Measurements from ENCODE around the gene MED16. TPM values are rescaled to one million over a fixed set of nuclear protein-coding genes. Genes with fewer than 3 reads are reported as not detected.
A peak's percentile ranks its signal among the peaks of the same experiment; 100 is the strongest.
"Not testable (repeated sequence)": the region's sequence is repeated elsewhere in the genome, so short reads cannot be mapped to it uniquely, and the experiment has no call there.

The MED16 gene
- total RNA-seq, 1 experiment from 2014 or later, result 16.6 TPM

GRCh38 chr19:829129-829758 lies 63.7 kb downstream of the MED16 start:
- DNase-seq (ENCODE audit: low spot score), result no peak

GRCh38 chr19:827710-828321 lies 65.2 kb downstream of the MED16 start, which contains the start of gene AZU1:
Gene AZU1 (plus strand): TSS chr19:827837. CDS start chr19:827847, 10 bp downstream.
- no peak for DNase-seq (ENCODE audit: low spot score)

- DNase-seq (ENCODE audit: low spot score), result no peak
Measured at GRCh38 chr19:827314-827709, 65.7 kb downstream of the MED16 start.

- no peak for DNase-seq (ENCODE audit: low spot score)
Measured at GRCh38 chr19:825897-826644, 66.9 kb downstream of the MED16 start.

- DNase-seq (ENCODE audit: low spot score), result no peak
Measured at GRCh38 chr19:824885-825284, 68.1 kb downstream of the MED16 start.

GRCh38 chr19:823565-824121 lies 69.3 kb downstream of the MED16 start:
- peak; percentile 43 for DNase-seq (ENCODE audit: low spot score)

- no peak for DNase-seq (ENCODE audit: low spot score)
Measured at GRCh38 chr19:821825-822503, 71.0 kb downstream of the MED16 start, which contains the start of gene PLPPR3. Gene PLPPR3 (minus strand): TSS chr19:821955. CDS start chr19:821559, 396 bp downstream.

- no peak for DNase-seq (ENCODE audit: low spot score)
Measured at GRCh38 chr19:821231-821824, 71.7 kb downstream of the MED16 start.

- DNase-seq (ENCODE audit: low spot score), result not testable (repeated sequence)
Measured at GRCh38 chr19:820212-820611, 72.8 kb downstream of the MED16 start.

Other genes starting within 250 kb of the MED16 start
- gene RNF126, start 230.0 kb downstream of the MED16 start, total RNA-seq (2014; rRNA removed; shearing (Covaris generic)), result 23.8 and 27.4 TPM in 2 replicates
- 35.6 and 45.6 TPM in 2 replicates for gene FSTL3, start 216.8 kb downstream of the MED16 start, total RNA-seq (2014; rRNA removed; shearing (Covaris generic))
- not detected in 2 replicates for gene PRSS57, start 197.7 kb downstream of the MED16 start, total RNA-seq (2014; rRNA removed; shearing (Covaris generic))
- gene PALM, start 184.3 kb downstream of the MED16 start, total RNA-seq (2014; rRNA removed; shearing (Covaris generic)), result 3.7 and 5.8 TPM in 2 replicates
- gene MISP, start 142.1 kb downstream of the MED16 start, total RNA-seq (2014; rRNA removed; shearing (Covaris generic)), result not detected in 2 replicates
- 131 and 138 TPM in 2 replicates for gene PTBP1, start 95.7 kb downstream of the MED16 start, total RNA-seq (2014; rRNA removed; shearing (Covaris generic))
- 0.14 TPM in 1 of 2 replicates, not detected in the other for gene PLPPR3, start 71.2 kb downstream of the MED16 start, total RNA-seq (2014; rRNA removed; shearing (Covaris generic))
- gene AZU1, start 65.3 kb downstream of the MED16 start, total RNA-seq (2014; rRNA removed; shearing (Covaris generic)), result not detected in 2 replicates
- 0.72 TPM in 1 of 2 replicates, not detected in the other for gene PRTN3, start 52.2 kb downstream of the MED16 start, total RNA-seq (2014; rRNA removed; shearing (Covaris generic))
- not detected in 2 replicates for gene ELANE, start 40.9 kb downstream of the MED16 start, total RNA-seq (2014; rRNA removed; shearing (Covaris generic))
- gene CFD, start 33.5 kb downstream of the MED16 start, total RNA-seq (2014; rRNA removed; shearing (Covaris generic)), result 2.3 and 3.5 TPM in 2 replicates
- gene RNU6-9, start 297 bp upstream of the MED16 start, total RNA-seq (2014; rRNA removed; shearing (Covaris generic)), result not detected in 2 replicates
- 20.3 and 26.8 TPM in 2 replicates for gene R3HDM4, start 20.0 kb upstream of the MED16 start, total RNA-seq (2014; rRNA removed; shearing (Covaris generic))
- not detected in 2 replicates for gene KISS1R, start 24.1 kb upstream of the MED16 start, total RNA-seq (2014; rRNA removed; shearing (Covaris generic))
- gene ARID3A, start 32.8 kb upstream of the MED16 start, total RNA-seq (2014; rRNA removed; shearing (Covaris generic)), result 2.3 and 9.0 TPM in 2 replicates
- 61.9 and 77.2 TPM in 2 replicates for gene WDR18, start 91.2 kb upstream of the MED16 start, total RNA-seq (2014; rRNA removed; shearing (Covaris generic))
- 0.23 TPM in 1 of 2 replicates, not detected in the other for gene GRIN3B, start 107.2 kb upstream of the MED16 start, total RNA-seq (2014; rRNA removed; shearing (Covaris generic))
- gene TMEM259, start 127.9 kb upstream of the MED16 start, total RNA-seq (2014; rRNA removed; shearing (Covaris generic)), result 57.0 and 72.5 TPM in 2 replicates
- gene RNU6-2, start 128.3 kb upstream of the MED16 start, total RNA-seq (2014; rRNA removed; shearing (Covaris generic)), result not detected in 2 replicates
- 111 and 123 TPM in 2 replicates for gene CNN2, start 133.4 kb upstream of the MED16 start, total RNA-seq (2014; rRNA removed; shearing (Covaris generic))
- gene ABCA7, start 146.9 kb upstream of the MED16 start, total RNA-seq (2014; rRNA removed; shearing (Covaris generic)), result 2.9 and 3.6 TPM in 2 replicates
- gene ARHGAP45, start 174.0 kb upstream of the MED16 start, total RNA-seq (2014; rRNA removed; shearing (Covaris generic)), result 2.4 and 3.2 TPM in 2 replicates
- 237 and 244 TPM in 2 replicates for gene POLR2E, start 202.2 kb upstream of the MED16 start, total RNA-seq (2014; rRNA removed; shearing (Covaris generic))
- 470 and 493 TPM in 2 replicates for gene GPX4, start 210.8 kb upstream of the MED16 start, total RNA-seq (2014; rRNA removed; shearing (Covaris generic))